Measurements from ENCODE around the gene FGD6.

- TF ChIP-seq POLR2A (IDR thresholded peaks at IDR 0.05) (no peak), CTCF (IDR thresholded peaks at IDR 0.05) (no peak)
Observed at GRCh38 chr12:95130096-95130495, 87.2 kb downstream of the FGD6 start.
